ENCODE data around the gene AP1B1. TPM values are rescaled to one million over a fixed set of nuclear protein-coding genes. Genes with fewer than 3 reads are reported as not detected.

AP1B1 gene
- total and polyA plus RNA-seq, 2 of the 13 experiments (the other 11 are each of a cell fraction or from before 2014, with no cell fraction given): 26.6 to 29.7 TPM

DNA sequence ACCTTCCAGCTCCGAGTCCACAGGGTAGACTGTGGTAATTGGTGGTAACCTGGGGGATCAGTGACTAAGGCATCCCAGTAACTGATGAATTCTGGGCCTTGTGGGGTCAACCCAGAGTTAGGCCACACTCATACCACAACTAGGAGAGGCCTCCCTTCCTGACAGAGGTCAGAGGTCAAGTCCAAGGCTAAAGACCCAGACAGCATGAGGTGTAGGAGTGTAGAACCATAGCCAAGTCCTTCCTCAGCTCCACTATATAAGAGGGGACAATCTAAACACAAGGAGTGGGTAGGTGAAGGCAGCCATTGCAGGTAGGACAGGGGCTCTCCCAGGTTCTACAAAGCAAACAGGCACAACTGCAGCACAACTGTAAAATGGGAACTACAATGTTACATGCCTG, 4.6 kb downstream of the AP1B1 start:
- Histone ChIP-seq H3K36me3 (replicated peaks in 1 of 2; ENCODE audit: control insufficient read depth in 1 of 2, insufficient read depth in 2 of 2, low read length in 2 of 2) (peaks cover 0 to 6% of the 10 kb centered on the region in 2 experiments; a peak in 1 of 5 replicates), H4K20me1 (ENCODE audit: insufficient read depth, low read length) (no peaks in the 10 kb centered on the region; the same call in 1 of the 2 replicates), H3K27me3 (ENCODE audit: control insufficient read depth in 1 of 2, insufficient read depth in 2 of 2, low read length in 2 of 2) (no peaks in the 10 kb centered on the region), H3K27ac (ENCODE audit: extremely low read length, insufficient read depth, low read length) (no peak overlapping the region), H3K9ac (ENCODE audit: insufficient read depth, low read depth, low read length) (no peak overlapping the region), H2AFZ (ENCODE audit: low read length) (no peak overlapping the region), H3K4me2 (ENCODE audit: low read depth, low read length) (no peak overlapping the region), H3K79me2 (ENCODE audit: insufficient read depth, low read length) (peaks cover 26% of the 10 kb centered on the region), H3K4me3 (replicated peaks in 1 of 3; ENCODE audit: insufficient read depth in 1 of 3, low read depth in 2 of 3, low read length in 3 of 3) (no peak overlapping the region), H3K4me1 (ENCODE audit: insufficient read depth, low read length) (peaks cover 58% of the 10 kb centered on the region), H3K9me3 (ENCODE audit: low read length) (no peaks in the 10 kb centered on the region)
- ATAC-seq (no peak), FAIRE-seq (no peak), DNase-seq (ENCODE audit: low spot score) (no peak)
- WGBS (ENCODE audit: low lambda C conversion rate): 81% methylated on average over 1 of the region's 1 CpG
- ChIA-PET POLR2A (no interaction called here), CTCF (ENCODE audit: low intra/inter-chr PET ratio, low total read pairs) (no interaction called here)
- no TSS peak for BruUV-seq (replicated peaks)
- TF ChIP-seq STAT5B (CRISPR knock-in tag; IDR thresholded peaks at IDR 0.05) (no peak), NR2C2 (CRISPR knock-in tag; IDR thresholded peaks at IDR 0.05; ENCODE audit: borderline replicate concordance) (peak; percentile 52; the same call in 1 of the 2 replicates), NR2F6 (IDR thresholded peaks at IDR 0.05) (peak; percentile 49), NR2F6 (CRISPR knock-in tag; IDR thresholded peaks at IDR 0.05) (no peak)
- intact Hi-C loops (cut with micrococcal nuclease; ENCODE audit: unreplicated experiment) (no loop called here), in situ Hi-C loops (cut with HindIII; ENCODE audit: extremely low pct_ligation_motif_present, low pct_unique_long_range_greater_than_20kb) (no loop called here)

DNA sequence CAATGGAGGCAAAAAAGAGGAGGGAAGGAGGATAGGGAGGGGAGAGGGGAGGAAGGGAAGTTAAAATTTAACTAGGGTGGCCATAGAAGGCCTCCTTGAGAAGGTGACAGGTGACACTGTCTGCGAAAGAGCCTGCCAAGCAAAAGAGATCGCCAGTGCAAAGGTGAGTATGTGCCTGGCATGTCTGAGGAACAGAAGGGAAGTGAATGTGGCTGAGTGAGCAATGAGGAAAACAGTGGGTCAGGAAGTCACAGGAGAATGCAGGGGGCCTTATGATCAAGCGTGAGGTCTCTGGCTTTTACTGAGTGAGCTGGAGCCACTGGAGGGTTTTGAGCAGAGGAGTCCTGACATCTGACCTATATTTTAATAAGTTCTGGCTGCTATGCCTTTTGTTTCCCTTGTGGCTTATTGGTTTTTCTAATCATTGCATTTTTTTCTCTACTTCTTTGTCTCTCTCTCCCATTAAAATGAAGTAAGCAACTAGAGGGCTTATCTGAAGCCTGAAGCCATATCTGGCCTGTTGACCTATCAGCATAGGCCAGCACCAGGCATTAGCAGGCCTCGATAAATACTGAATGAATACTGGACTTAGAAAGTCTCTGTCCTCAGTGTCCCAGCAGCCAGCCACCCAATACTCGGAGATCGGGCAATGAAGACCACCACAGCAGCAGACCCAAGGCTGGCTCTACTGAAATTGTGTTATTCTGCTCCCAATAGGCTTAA, 5.6 kb downstream of the AP1B1 start:
- intact Hi-C loops (cut with micrococcal nuclease; ENCODE audit: unreplicated experiment) (no loop called here), in situ Hi-C loops (cut with HindIII; ENCODE audit: extremely low pct_ligation_motif_present, low pct_unique_long_range_greater_than_20kb) (no loop called here)
- 61% methylated on average over 6 of the region's 6 CpGs for WGBS (ENCODE audit: low lambda C conversion rate)
- CTCF ChIA-PET (ENCODE audit: low intra/inter-chr PET ratio, low total read pairs): no interaction called here
- ATAC-seq (no peak), DNase-seq (ENCODE audit: low spot score) (no peak), FAIRE-seq (peak; percentile 4)
- no peak overlapping the region for H3K9ac ChIP-seq (ENCODE audit: insufficient read depth, low read depth, low read length)
- H3K9me3 ChIP-seq (ENCODE audit: low read length): no peaks in the 10 kb centered on the region
- H3K4me2 ChIP-seq (ENCODE audit: low read depth, low read length): peak overlapping the region; percentile 34
- H3K4me1 ChIP-seq (ENCODE audit: insufficient read depth, low read length): peaks cover 58% of the 10 kb centered on the region
- H4K20me1 ChIP-seq (ENCODE audit: insufficient read depth, low read length): no peaks in the 10 kb centered on the region; the same call in 1 of the 2 replicates
- BruUV-seq (replicated peaks): no TSS peak
- no peak for TF ChIP-seq DZIP1 (CRISPR knock-in tag; IDR thresholded peaks at IDR 0.05)
- TF ChIP-seq, protein P1, sequence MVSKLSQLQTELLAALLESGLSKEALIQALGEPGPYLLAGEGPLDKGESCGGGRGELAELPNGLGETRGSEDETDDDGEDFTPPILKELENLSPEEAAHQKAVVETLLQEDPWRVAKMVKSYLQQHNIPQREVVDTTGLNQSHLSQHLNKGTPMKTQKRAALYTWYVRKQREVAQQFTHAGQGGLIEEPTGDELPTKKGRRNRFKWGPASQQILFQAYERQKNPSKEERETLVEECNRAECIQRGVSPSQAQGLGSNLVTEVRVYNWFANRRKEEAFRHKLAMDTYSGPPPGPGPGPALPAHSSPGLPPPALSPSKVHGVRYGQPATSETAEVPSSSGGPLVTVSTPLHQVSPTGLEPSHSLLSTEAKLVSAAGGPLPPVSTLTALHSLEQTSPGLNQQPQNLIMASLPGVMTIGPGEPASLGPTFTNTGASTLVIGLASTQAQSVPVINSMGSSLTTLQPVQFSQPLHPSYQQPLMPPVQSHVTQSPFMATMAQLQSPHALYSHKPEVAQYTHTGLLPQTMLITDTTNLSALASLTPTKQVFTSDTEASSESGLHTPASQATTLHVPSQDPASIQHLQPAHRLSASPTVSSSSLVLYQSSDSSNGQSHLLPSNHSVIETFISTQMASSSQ (IDR thresholded peaks at IDR 0.05; ENCODE audit: low read depth): peak; percentile 54; the same call in 1 of the 2 replicates
- TF ChIP-seq, protein P1 (CRISPR knock-in tag; IDR thresholded peaks at IDR 0.05; ENCODE audit: borderline replicate concordance): no peak
- TF ChIP-seq RCOR2 (CRISPR knock-in tag; IDR thresholded peaks at IDR 0.05): no peak
- no peak overlapping the region for H2AFZ ChIP-seq (ENCODE audit: low read length)
- H3K36me3 ChIP-seq (replicated peaks in 1 of 2; ENCODE audit: control insufficient read depth in 1 of 2, insufficient read depth in 2 of 2, low read length in 2 of 2): peaks cover 0 to 6% of the 10 kb centered on the region in 2 experiments; a peak in 1 of 5 replicates
- no peak overlapping the region for H3K4me3 ChIP-seq (replicated peaks in 1 of 3; ENCODE audit: insufficient read depth in 1 of 3, low read depth in 2 of 3, low read length in 3 of 3)
- POLR2A ChIA-PET: no interaction called here
- peak overlapping the region; percentile 13 for H3K27ac ChIP-seq (ENCODE audit: extremely low read length, insufficient read depth, low read length)
- no peaks in the 10 kb centered on the region for H3K27me3 ChIP-seq (ENCODE audit: control insufficient read depth in 1 of 2, insufficient read depth in 2 of 2, low read length in 2 of 2)
- H3K79me2 ChIP-seq (ENCODE audit: insufficient read depth, low read length): peaks cover 25% of the 10 kb centered on the region

All from HepG2 (cell line).